Measurements from ENCODE around the gene SLC43A1. TPM values are rescaled to one million over a fixed set of nuclear protein-coding genes. Genes with fewer than 3 reads are reported as not detected.
"Not testable (repeated sequence)": the region's sequence is repeated elsewhere in the genome, so short reads cannot be mapped to it uniquely, and the experiment has no call there.

The SLC43A1 gene
- total and polyA plus RNA-seq, 7 donors: 0.92 to 32.4 (median 19.1) TPM

GRCh38 chr11:57453543-57454177, 61.8 kb downstream of the SLC43A1 start:
- H3K36me3 ChIP-seq: no peaks in the 10 kb centered on the region
- no peak for DNase-seq
- H3K4me3 ChIP-seq: no peak overlapping the region
- no peak overlapping the region for H3K27ac ChIP-seq
- intact Hi-C loops (cut with DNase I): no loop called here
- H3K4me1 ChIP-seq: peaks cover 0 to 20% (median 17%) of the 10 kb centered on the region in 4 donors
- no peaks in the 10 kb centered on the region for H3K9me3 ChIP-seq
- 25 to 66% methylated on average over 2 of the region's 2 CpGs for WGBS, 2 donors
- no peak for TF ChIP-seq CTCF (IDR thresholded peaks at IDR 0.05)
- TF ChIP-seq POLR2AphosphoS5 (IDR thresholded peaks at IDR 0.05): no peak
- TF ChIP-seq EP300 (IDR thresholded peaks at IDR 0.05): no peak
- no peak for TF ChIP-seq POLR2A (IDR thresholded peaks at IDR 0.05)
- H3K27me3 ChIP-seq: peaks cover 10 to 25% (median 12%) of the 10 kb centered on the region in 3 donors

- H3K9me3 ChIP-seq: no peaks in the 10 kb centered on the region
- intact Hi-C loops (cut with DNase I): no loop called here
Measured at GRCh38 chr11:57446055-57446454, 69.4 kb downstream of the SLC43A1 start.

GRCh38 chr11:57445122-57445394, 70.4 kb downstream of the SLC43A1 start:
- H3K36me3 ChIP-seq; H3K9me3 ChIP-seq; DNase-seq; H3K4me3 ChIP-seq; H3K4me1 ChIP-seq; H3K27ac ChIP-seq; intact Hi-C loops (cut with DNase I): not testable (repeated sequence)
- WGBS, 2 donors: 37 to 65% methylated on average over 9 of the region's 9 CpGs
- peaks cover 0 to 13% (median 0%) of the 10 kb centered on the region in 3 donors for H3K27me3 ChIP-seq

More at GRCh38 chr11:57446055-57446454, 69.4 kb downstream of the SLC43A1 start:
- Histone ChIP-seq H3K4me3 (no peak overlapping the region), H3K27ac (no peak overlapping the region), H3K36me3 (no peaks in the 10 kb centered on the region), H3K27me3 (peaks cover 0 to 13% (median 0%) of the 10 kb centered on the region in 3 donors), H3K4me1 (no peaks in the 10 kb centered on the region)
- no peak for DNase-seq
- WGBS, 2 donors: 80 to 90% methylated on average over 1 of the region's 1 CpG
- no peak for TF ChIP-seq CTCF (IDR thresholded peaks at IDR 0.05)
- TF ChIP-seq POLR2A (IDR thresholded peaks at IDR 0.05): no peak
- TF ChIP-seq EP300 (IDR thresholded peaks at IDR 0.05): no peak
- TF ChIP-seq POLR2AphosphoS5 (IDR thresholded peaks at IDR 0.05): no peak

GRCh38 chr11:57444362-57445121, 71.0 kb downstream of the SLC43A1 start:
- no peaks in the 10 kb centered on the region for H3K4me1 ChIP-seq
- 16 to 65% methylated on average over 9 of the region's 9 CpGs for WGBS, 2 donors
- H3K36me3 ChIP-seq: no peaks in the 10 kb centered on the region
- H3K27me3 ChIP-seq: peaks cover 0 to 13% (median 0%) of the 10 kb centered on the region in 3 donors
- no peaks in the 10 kb centered on the region for H3K9me3 ChIP-seq
- H3K27ac ChIP-seq: no peak overlapping the region
- no peak for TF ChIP-seq EP300 (IDR thresholded peaks at IDR 0.05)
- TF ChIP-seq POLR2AphosphoS5 (IDR thresholded peaks at IDR 0.05): no peak
- TF ChIP-seq CTCF (IDR thresholded peaks at IDR 0.05): no peak
- no peak for TF ChIP-seq POLR2A (IDR thresholded peaks at IDR 0.05)
- intact Hi-C loops (cut with DNase I): no loop called here
- no peak overlapping the region for H3K4me3 ChIP-seq
- DNase-seq: no peak

- H3K9me3 ChIP-seq: no peaks in the 10 kb centered on the region
- H3K27ac ChIP-seq: no peak overlapping the region
- DNase-seq: no peak
- H3K4me3 ChIP-seq: no peak overlapping the region
- WGBS, 2 donors: 76 to 87% methylated on average over 4 of the region's 4 CpGs
- no peaks in the 10 kb centered on the region for H3K4me1 ChIP-seq
- TF ChIP-seq POLR2AphosphoS5 (IDR thresholded peaks at IDR 0.05) (no peak), CTCF (IDR thresholded peaks at IDR 0.05) (no peak), POLR2A (IDR thresholded peaks at IDR 0.05) (no peak), EP300 (IDR thresholded peaks at IDR 0.05) (no peak)
- H3K27me3 ChIP-seq: peaks cover 0 to 5% (median 0%) of the 10 kb centered on the region in 3 donors
- intact Hi-C loops (cut with DNase I): no loop called here
- no peaks in the 10 kb centered on the region for H3K36me3 ChIP-seq
Measured at GRCh38 chr11:57440744-57441414, 74.6 kb downstream of the SLC43A1 start.

All from sigmoid colon (tissue), 7 donors.